IMR-90 (cell line): ENCODE data around the gene SPECC1L. TPM values are rescaled to one million over a fixed set of nuclear protein-coding genes. Genes with fewer than 3 reads are reported as not detected.
"Not testable (repeated sequence)": the region's sequence is repeated elsewhere in the genome, so short reads cannot be mapped to it uniquely, and the experiment has no call there.

Source experiments
- ATAC-seq: fragments of 200-7000 bp; cut with Tn5 transposase; 2 replicates; pipeline ENCODE4 v1.9.1; 2020; ENCODE audit warnings: low read depth, mild to moderate bottlenecking, moderate library complexity
- BruUV-seq: library from RNA; stranded (reverse); fragments of 400-500 nt; replicated peaks from 2 replicates; lab custom pipeline; 2021; lab: Mats Ljungman, UMichigan
- CTCF ChIA-PET: fragments of 300-600 bp; formaldehyde crosslinking; extraction: SDS; loops from one replicate; lab custom pipeline; 2021; ENCODE audit warnings: antibody characterized with exemption; lab: Yijun Ruan, JAX
- POLR2A ChIA-PET: fragments of 300-600 bp; sonication (Branson Sonifier 250); formaldehyde crosslinking; loops from one replicate; lab custom pipeline; 2022; ENCODE audit warnings: antibody characterized with exemption; ENCODE audit not compliant: unreplicated experiment; lab: Charles Lee
- DNase-seq: peaks from one replicate; pipeline ENCODE4 v3.0.0; 2013
- H2AFZ ChIP-seq: replicated peaks from 2 replicates; pipeline ENCODE3; 2013; ENCODE audit warnings: low read length, mild to moderate bottlenecking; ENCODE audit not compliant: poor library complexity
- H2AK5ac ChIP-seq: 2 replicates; pipeline ENCODE4 v1.6.1; 2013; ENCODE audit warnings: low read depth, low read length, inconsistent platforms
- H2AK9ac ChIP-seq: replicated peaks from 2 replicates; pipeline ENCODE3; 2013; ENCODE audit warnings: mild to moderate bottlenecking, low read depth, low read length, moderate library complexity; ENCODE audit not compliant: poor library complexity
- H2BK120ac ChIP-seq: 2 replicates; pipeline ENCODE4 v1.6.1; 2013; ENCODE audit warnings: low read depth, low read length, inconsistent platforms
- H2BK15ac ChIP-seq: 3 replicates; pipeline ENCODE4 v1.6.1; 2013; ENCODE audit warnings: low read depth, low read length, inconsistent platforms
- H2BK20ac ChIP-seq: 2 replicates; pipeline ENCODE4 v1.6.1; 2013; ENCODE audit warnings: low read depth, mild to moderate bottlenecking, inconsistent platforms, low read length, moderate library complexity
- H2BK5ac ChIP-seq: 2 replicates; pipeline ENCODE4 v1.6.1; 2013; ENCODE audit warnings: mild to moderate bottlenecking, low read depth, low read length, inconsistent platforms; ENCODE audit not compliant: poor library complexity, severe bottlenecking
- H3K14ac ChIP-seq: replicated peaks from 2 replicates; pipeline ENCODE4 v1.6.1; 2013; ENCODE audit warnings: low read depth, low read length, inconsistent platforms
- H3K18ac ChIP-seq: 2 replicates; pipeline ENCODE4 v1.6.1; 2013; ENCODE audit warnings: low read depth, low read length, control low read depth
- H3K23ac ChIP-seq: 2 replicates; pipeline ENCODE4 v1.6.1; 2013; ENCODE audit warnings: low read depth, low read length, inconsistent platforms
- H3K27ac ChIP-seq: 2 replicates; pipeline ENCODE4 v1.5.1; 2013; ENCODE audit warnings: mild to moderate bottlenecking, control low read depth, low read length; ENCODE audit not compliant: insufficient read depth
- H3K27me3 ChIP-seq: 2 replicates; pipeline ENCODE4 v1.6.1; 2013; ENCODE audit warnings: low read length; ENCODE audit not compliant: control insufficient read depth, insufficient read depth
- H3K36me3 ChIP-seq: 2 replicates; pipeline ENCODE4 v1.6.1; 2013; ENCODE audit warnings: low read length, mixed read lengths; ENCODE audit not compliant: control insufficient read depth, insufficient read depth
- H3K4ac ChIP-seq: 2 replicates; pipeline ENCODE4 v1.6.1; 2013; ENCODE audit warnings: low read depth, low read length, inconsistent platforms
- H3K4me1 ChIP-seq: 2 replicates; pipeline ENCODE4 v1.6.1; 2013; ENCODE audit warnings: low read length, mixed read lengths; ENCODE audit not compliant: control insufficient read depth, insufficient read depth
- H3K4me2 ChIP-seq: 2 replicates; pipeline ENCODE4 v1.6.1; 2013; ENCODE audit warnings: low read depth, mild to moderate bottlenecking, control low read depth, low read length, moderate library complexity
- H3K4me3 ChIP-seq: 2 replicates; pipeline ENCODE4 v1.5.1; 2013; ENCODE audit warnings: low read depth, mild to moderate bottlenecking, control low read depth, low read length, moderate library complexity; ENCODE audit not compliant: insufficient read depth
- H3K56ac ChIP-seq: 2 replicates; pipeline ENCODE4 v1.6.1; 2013; ENCODE audit warnings: low read length, inconsistent platforms; ENCODE audit not compliant: insufficient read depth; ENCODE audit errors: extremely low read depth
- H3K79me1 ChIP-seq, 2 experiments: 2 replicates each; pipeline ENCODE4 v1.6.1; 2013; ENCODE audit warnings: low read length in 2 of 2, inconsistent platforms in 1 of 2, low read depth in 1 of 2
- H3K9ac ChIP-seq: 2 replicates; pipeline ENCODE4 v1.6.1; 2013; ENCODE audit warnings: low read depth, low read length, control low read depth
- H3K9me1 ChIP-seq: 2 replicates; pipeline ENCODE4 v1.6.1; 2013; ENCODE audit warnings: low read length, inconsistent platforms; ENCODE audit not compliant: insufficient read depth
- H3K9me3 ChIP-seq: 2 replicates; pipeline ENCODE4 v1.6.1; 2013; ENCODE audit warnings: low read length; ENCODE audit not compliant: control insufficient read depth, insufficient read depth
- H4K20me1 ChIP-seq: 2 replicates; pipeline ENCODE4 v1.6.1; 2013; ENCODE audit warnings: low read length, inconsistent platforms; ENCODE audit not compliant: insufficient read depth
- H4K5ac ChIP-seq: 2 replicates; pipeline ENCODE4 v1.6.1; 2013; ENCODE audit warnings: mild to moderate bottlenecking, low read depth, low read length, control low read depth
- H4K8ac ChIP-seq, 2 experiments: 2 replicates each; pipeline ENCODE4 v1.6.1; 2013; ENCODE audit warnings: low read depth in 2 of 2, low read length in 2 of 2, control low read depth in 1 of 2, inconsistent platforms in 1 of 2
- H4K91ac ChIP-seq: 2 replicates; pipeline ENCODE4 v1.6.1; 2013; ENCODE audit warnings: low read depth, low read length, inconsistent platforms; ENCODE audit not compliant: insufficient read depth
- BHLHE40 ChIP-seq: fragments of 150-350 bp; IDR thresholded peaks from 2 replicates; pipeline ENCODE4 v1.6.1; 2016; ENCODE audit warnings: mild to moderate bottlenecking, low read depth, low read length
- WGBS, 2 experiments: methylation state at CpG; one replicate each; pipeline versions ENCODE4 v1.1.5 to v1.1.7; 2013; ENCODE audit warnings: missing lambda C conversion rate in 2 of 2; ENCODE audit not compliant: insufficient read length in 1 of 2; ENCODE audit errors: extremely low coverage in 2 of 2; 5-methylcytosine and 5-hydroxymethylcytosine counted together
- dilution Hi-C: fragments of 300-500 bp; cut with HindIII; formaldehyde crosslinking; loops from one replicate; pipeline ENCODE4 v1.14.3; 2018; ENCODE audit warnings: low sequenced_read_pairs; ENCODE audit not compliant: unreplicated experiment
- in situ Hi-C: fragments of 300-500 bp; cut with MboI; formaldehyde crosslinking; loops from 3 replicates; pipeline ENCODE4 v1.14.3; 2019; ENCODE audit warnings: low sequenced_read_pairs, inconsistent platforms, mixed read lengths
- intact Hi-C: fragments of 100-400 bp; cut with micrococcal nuclease; formaldehyde crosslinking; loops from 2 replicates; pipeline ENCODE4 v1.10.0; 2022
- polyA plus RNA-seq, 3 experiments: library from polyadenylated mRNA; depleted of rRNA; stranded (reverse); fragments of >200 nt; gene quantifications; 2 replicates each; pipeline ENCODE4 v1.2.3, GENCODE V29; 2012; ENCODE audit warnings: low replicate concordance in 1 of 3
- total RNA-seq: library from RNA; depleted of rRNA; stranded (reverse); fragments of >200 nt; gene quantifications from 2 replicates; pipeline ENCODE4 v1.2.3, GENCODE V29; 2012

Gene SPECC1L
- total and polyA plus RNA-seq, 2 of the 4 experiments (the other 2 are of a cell fraction), result 18.7 to 44.1 TPM

GRCh38 chr22:24243417-24243816, 27.2 kb upstream of the SPECC1L start:
- CTCF ChIA-PET, H3K27me3 ChIP-seq, H4K20me1 ChIP-seq, BruUV-seq, H3K4me3 ChIP-seq, dilution Hi-C loops, POLR2A ChIA-PET, H2AK9ac ChIP-seq, H3K36me3 ChIP-seq, ATAC-seq, H3K9me3 ChIP-seq: not testable (repeated sequence)
- Histone ChIP-seq H2BK15ac (peak overlapping the region; percentile 78; the same call in 2 of the 3 replicates), H3K9me1 (peaks cover 12% of the 10 kb centered on the region), H2AK5ac (peak overlapping the region; percentile 94), H3K4ac (peak overlapping the region; percentile 90), H3K18ac (peak overlapping the region; percentile 48; the same call in 1 of the 2 replicates), H3K56ac (0 out of 2 replicates have a peak overlapping the region, but pooled peaks have one; percentile 0), H2BK120ac (peak overlapping the region; percentile 94), H4K91ac (peak overlapping the region; percentile 87; the same call in 1 of the 2 replicates), H2BK5ac (peak overlapping the region; percentile 68), H3K4me2 (peak overlapping the region; percentile 61), H3K4me1 (peaks cover 39% of the 10 kb centered on the region), H2BK20ac (peak overlapping the region; percentile 82), H4K5ac (peak overlapping the region; percentile 83; the same call in 1 of the 2 replicates), H4K8ac (peak overlapping the region; percentile 86 to 93), H3K79me1 (peaks cover 0 to 23% of the 10 kb centered on the region in 2 experiments; a peak in 2 of 4 replicates), H3K14ac (peak overlapping the region; percentile 86), H2AFZ (peak overlapping the region; percentile 43), H3K23ac (peak overlapping the region; percentile 42; the same call in 1 of the 2 replicates), H3K27ac (peak overlapping the region; percentile 71), H3K9ac (peak overlapping the region; percentile 32; the same call in 1 of the 2 replicates)
- TF ChIP-seq BHLHE40, result 0 out of 2 replicates have a peak, but pooled peaks have one; percentile 10
- no CpG with 5 or more reads among the region's 3 CpGs for WGBS, 2 experiments
- in situ Hi-C loops, result loop anchor here (5.0 kb wide), 1 partner anchor 46 kb away; no protein-coding TSS in a partner anchor
- DNase-seq, result peak; percentile 7
- intact Hi-C loops, result loop anchor here (10.0 kb wide), 1 partner anchor 259 kb away; the partner anchor contains the start of gene GSTT2
